GM12874 (cell line): ENCODE results near the gene PKLR.
A peak's percentile ranks its signal among the peaks of the same experiment; 100 is the strongest.

ENCODE experiments used
- TF ChIP-seq, protein P1 (sequence below): IDR thresholded peaks from 2 replicates; pipeline ENCODE4 v1.5.1; 2011; ENCODE audit warnings: low read depth, mild to moderate bottlenecking, control low read depth, low read length, moderate library complexity; ENCODE audit not compliant: insufficient read depth

Gene PKLR

DNA sequence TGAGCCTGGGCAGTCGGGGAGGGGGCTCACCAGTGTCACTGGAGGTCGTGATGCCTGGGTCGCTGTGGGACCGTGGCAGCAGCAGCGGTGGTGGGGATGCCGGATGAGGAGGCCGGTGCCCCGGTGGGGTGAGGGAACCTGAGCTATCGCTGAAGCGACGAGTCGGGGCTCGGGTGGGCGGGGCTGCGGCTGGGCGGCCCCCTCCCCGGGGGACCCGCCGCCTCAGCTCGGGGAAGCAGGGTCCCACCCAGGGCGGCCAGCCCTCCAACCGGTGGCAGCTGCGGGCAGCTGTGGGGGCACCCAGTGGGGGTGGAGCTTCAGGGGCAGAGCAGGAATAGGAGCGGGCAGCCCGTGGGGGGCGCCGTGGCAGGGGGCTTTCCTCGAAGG, 51.0 kb downstream of the PKLR start:
- TF ChIP-seq, protein P1, sequence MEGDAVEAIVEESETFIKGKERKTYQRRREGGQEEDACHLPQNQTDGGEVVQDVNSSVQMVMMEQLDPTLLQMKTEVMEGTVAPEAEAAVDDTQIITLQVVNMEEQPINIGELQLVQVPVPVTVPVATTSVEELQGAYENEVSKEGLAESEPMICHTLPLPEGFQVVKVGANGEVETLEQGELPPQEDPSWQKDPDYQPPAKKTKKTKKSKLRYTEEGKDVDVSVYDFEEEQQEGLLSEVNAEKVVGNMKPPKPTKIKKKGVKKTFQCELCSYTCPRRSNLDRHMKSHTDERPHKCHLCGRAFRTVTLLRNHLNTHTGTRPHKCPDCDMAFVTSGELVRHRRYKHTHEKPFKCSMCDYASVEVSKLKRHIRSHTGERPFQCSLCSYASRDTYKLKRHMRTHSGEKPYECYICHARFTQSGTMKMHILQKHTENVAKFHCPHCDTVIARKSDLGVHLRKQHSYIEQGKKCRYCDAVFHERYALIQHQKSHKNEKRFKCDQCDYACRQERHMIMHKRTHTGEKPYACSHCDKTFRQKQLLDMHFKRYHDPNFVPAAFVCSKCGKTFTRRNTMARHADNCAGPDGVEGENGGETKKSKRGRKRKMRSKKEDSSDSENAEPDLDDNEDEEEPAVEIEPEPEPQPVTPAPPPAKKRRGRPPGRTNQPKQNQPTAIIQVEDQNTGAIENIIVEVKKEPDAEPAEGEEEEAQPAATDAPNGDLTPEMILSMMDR, result no peak

DNA sequence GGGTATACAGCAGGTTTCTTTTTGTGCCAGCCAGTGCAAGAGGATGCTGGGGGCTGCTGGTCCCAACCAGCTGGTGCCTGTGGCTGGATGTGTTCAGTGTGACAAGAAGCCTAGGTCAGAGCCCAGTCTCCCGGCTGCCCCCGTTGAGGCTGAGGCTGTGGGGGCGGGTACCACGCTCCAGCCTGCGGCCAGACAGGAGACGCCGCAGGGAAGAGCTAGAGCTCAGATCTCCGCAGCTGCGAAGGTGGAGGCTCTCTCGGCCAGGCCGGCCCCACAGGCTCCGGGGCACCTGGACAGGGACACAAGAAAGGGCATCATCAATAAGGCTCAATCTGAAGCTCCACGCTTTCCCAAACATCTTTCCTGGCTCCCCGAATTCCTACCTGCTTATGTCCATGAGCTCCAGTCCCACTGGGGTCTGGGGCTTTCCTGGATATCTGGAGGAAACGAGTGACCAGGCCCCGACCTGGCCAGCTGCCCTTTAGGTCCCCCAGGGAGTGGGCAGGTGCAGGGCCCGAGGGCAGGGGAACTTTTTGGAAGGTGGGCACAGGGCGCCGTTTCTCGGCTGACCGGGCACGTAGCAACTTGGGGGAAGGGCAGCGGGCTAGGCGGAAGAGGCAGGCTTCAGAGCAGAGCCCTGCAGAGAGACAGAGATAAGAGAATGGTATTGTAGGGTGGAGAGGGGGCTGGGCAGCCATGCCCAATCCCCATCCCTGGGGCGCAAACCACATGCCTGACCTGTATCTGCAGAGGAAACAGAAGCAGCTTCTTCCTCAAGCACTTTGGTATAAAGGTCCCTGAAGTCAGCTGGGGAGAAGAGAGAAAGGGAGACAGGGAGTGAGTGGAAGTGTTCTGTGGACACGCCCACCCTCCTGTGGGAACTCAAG, 53.3 kb downstream of the PKLR start:
- TF ChIP-seq, protein P1, result no peak

DNA sequence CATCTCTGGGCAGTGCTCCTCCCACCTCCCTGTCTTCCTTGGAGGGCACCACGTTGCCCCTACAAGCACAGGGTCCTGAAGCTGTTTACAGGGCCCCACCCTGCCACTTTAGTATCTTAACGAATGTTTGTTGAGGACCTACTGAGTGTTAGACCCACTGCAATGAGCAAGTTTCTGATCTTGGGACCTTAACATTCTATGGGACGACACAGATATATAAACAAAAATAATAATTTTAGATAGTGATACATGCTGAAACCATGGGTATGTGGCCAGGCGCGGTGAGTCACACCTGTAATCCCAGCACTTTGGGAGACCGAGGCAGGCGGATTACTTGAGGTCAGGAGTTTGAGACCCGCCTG, 56.1 kb downstream of the PKLR start:
- TF ChIP-seq, protein P1, result no peak

DNA sequence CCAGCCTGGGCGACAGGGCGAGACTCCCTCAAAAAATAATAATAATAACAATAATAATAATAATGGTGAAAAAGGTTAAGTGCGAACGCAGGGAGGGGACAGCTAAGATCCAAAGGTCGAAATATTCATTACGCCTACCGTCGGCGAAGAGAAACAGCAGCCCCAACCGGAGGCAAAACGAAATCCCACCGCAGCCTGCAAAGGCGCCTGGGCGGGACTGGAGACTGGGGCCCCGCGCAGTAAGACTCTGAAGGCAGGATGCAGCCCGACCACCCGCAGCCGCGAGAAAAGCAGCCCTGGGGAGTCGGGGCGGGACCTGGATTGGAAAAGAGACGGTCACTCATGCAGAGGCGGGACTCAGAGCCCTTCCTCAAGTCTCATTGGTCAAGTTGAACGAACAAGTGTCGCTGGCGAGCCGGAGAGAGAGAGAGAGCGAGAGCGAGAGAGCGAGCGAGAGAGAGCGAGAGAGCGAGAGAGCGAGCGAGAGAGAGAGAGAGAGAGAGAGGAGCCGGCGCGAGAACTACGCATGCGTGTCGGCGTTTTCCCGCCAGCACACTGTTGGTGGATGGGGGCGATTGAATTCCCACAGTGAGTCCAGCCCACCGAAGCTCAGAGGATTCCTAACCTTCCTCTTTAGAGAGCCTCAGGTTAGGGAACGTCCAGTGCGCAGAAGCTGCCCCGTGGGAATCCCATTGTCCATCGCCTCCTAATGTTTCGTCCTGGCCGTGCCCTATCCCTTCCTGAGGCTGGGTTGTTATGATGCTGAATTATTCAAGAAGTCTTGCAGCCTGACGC, 56.7 kb downstream of the PKLR start:
- TF ChIP-seq, protein P1, result peak; percentile 26; the same call in 1 of the 2 replicates

DNA sequence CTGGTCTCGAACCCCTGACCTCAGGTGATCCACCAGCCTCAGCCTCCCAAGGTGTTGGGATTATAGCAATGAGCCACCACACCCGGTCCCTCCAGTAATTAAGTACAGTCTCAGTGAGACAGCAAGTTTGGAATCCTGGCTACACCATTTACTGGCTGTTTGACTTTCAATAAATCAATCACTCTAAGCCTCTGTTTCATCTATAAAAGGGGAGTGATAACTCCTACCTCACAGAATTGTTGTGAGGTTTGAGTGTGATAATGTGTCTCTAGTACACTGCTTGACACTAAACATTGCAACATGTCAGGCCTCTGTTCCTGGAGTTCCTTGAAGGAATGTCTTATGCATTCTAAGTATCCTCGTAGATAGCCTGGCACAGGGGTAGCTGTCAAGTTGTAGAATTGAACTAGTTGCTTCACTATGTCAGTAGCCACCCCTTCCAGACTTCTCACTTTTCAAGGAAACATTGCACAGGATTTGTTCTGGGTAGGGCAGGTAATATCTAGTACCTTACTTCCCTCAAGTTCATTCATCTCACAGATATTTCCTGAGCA, 58.4 kb downstream of the PKLR start:
- TF ChIP-seq, protein P1, result no peak

DNA sequence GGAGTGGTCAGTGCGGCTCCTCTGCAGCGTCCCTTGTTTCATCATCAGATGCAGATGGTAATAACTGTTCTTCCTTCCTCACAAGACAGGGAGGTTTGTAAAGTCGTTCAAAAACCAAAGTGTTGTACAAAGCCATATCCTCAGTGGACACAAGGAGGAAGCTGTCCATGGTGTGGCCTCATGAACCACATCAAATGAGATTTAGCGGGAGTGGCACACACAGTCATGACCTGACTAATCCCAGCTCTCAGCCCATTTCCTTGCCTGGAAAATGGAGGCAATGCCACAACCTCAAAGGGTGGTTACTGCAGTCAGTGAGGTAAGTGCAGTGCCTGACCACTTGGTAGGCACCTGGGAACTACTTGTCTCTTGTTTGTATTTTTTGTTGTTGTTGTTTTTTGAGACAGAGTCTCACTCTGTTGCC, 59.4 kb downstream of the PKLR start:
- TF ChIP-seq, protein P1, result no peak

DNA sequence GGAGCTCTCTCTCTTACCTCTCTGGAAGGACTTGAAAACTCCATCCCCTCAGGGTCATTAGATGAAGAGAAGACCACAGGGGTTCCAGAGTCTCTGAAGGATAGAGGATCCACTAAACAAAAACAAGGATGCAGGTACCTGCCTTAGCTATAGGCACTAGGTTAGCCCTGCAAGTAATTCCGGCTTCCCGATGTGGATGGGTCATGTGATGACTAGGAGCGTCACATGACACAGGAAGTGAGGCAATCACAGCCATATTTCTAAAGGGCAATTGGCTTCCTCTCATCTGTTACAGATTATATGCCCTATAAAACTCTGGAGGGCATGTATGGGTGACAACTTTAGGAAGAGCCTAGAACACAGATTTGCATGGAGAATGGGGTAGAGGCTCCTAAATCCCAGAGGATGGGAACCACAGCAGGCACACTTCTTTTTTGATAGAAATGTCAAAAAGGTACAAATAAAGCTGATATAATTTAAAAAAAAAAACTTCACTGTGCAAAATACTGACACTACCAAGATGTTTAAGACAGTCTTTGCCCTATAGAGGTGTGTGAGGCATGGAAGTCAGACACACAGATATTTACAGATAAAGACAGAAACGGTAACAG, 60.1 kb downstream of the PKLR start:
- TF ChIP-seq, protein P1, result no peak
